ENCODE measurements around the gene NEGR1.

NEGR1 gene

GRCh38 chr1:71424536-71424935 lies 857.8 kb downstream of the NEGR1 start:
- DNase-seq: no peak

- DNase-seq: no peak
Measured at GRCh38 chr1:71422221-71422620, 860.1 kb downstream of the NEGR1 start.

- DNase-seq: no peak
Measured at GRCh38 chr1:71417421-71417820, 864.9 kb downstream of the NEGR1 start.

GRCh38 chr1:71414179-71414578 lies 868.2 kb downstream of the NEGR1 start:
- no peak for DNase-seq

GRCh38 chr1:71413441-71414175 lies 868.7 kb downstream of the NEGR1 start:
- DNase-seq: no peak

GRCh38 chr1:71400050-71400449 lies 882.3 kb downstream of the NEGR1 start:
- no peak for DNase-seq

- no peak for DNase-seq
Measured at GRCh38 chr1:71399594-71399993, 882.7 kb downstream of the NEGR1 start.

GRCh38 chr1:71393301-71393700 lies 889.0 kb downstream of the NEGR1 start:
- DNase-seq: no peak

- no peak for DNase-seq
Measured at GRCh38 chr1:71390518-71390917, 891.8 kb downstream of the NEGR1 start.

- DNase-seq: no peak
Measured at GRCh38 chr1:71377886-71378285, 904.5 kb downstream of the NEGR1 start.

- DNase-seq: no peak
Measured at GRCh38 chr1:71372496-71372895, 909.8 kb downstream of the NEGR1 start.

- DNase-seq: no peak
Measured at GRCh38 chr1:71371581-71371980, 910.8 kb downstream of the NEGR1 start.

- DNase-seq: no peak
Measured at GRCh38 chr1:71364236-71364635, 918.1 kb downstream of the NEGR1 start.

- no peak for DNase-seq
Measured at GRCh38 chr1:71362691-71363090, 919.6 kb downstream of the NEGR1 start.

- DNase-seq: no peak
Measured at GRCh38 chr1:71362076-71362475, 920.3 kb downstream of the NEGR1 start.

GRCh38 chr1:71357708-71358107 lies 924.6 kb downstream of the NEGR1 start:
- DNase-seq: no peak

GRCh38 chr1:71351438-71351837 lies 930.9 kb downstream of the NEGR1 start:
- DNase-seq: no peak

- no peak for DNase-seq
Measured at GRCh38 chr1:71350805-71351204, 931.5 kb downstream of the NEGR1 start.

GRCh38 chr1:71350330-71350729 lies 932.0 kb downstream of the NEGR1 start:
- DNase-seq: no peak

Data from NCI-H2171 (cell line).